ENCODE measurements around the gene GTF2A2.

The GTF2A2 gene

DNA sequence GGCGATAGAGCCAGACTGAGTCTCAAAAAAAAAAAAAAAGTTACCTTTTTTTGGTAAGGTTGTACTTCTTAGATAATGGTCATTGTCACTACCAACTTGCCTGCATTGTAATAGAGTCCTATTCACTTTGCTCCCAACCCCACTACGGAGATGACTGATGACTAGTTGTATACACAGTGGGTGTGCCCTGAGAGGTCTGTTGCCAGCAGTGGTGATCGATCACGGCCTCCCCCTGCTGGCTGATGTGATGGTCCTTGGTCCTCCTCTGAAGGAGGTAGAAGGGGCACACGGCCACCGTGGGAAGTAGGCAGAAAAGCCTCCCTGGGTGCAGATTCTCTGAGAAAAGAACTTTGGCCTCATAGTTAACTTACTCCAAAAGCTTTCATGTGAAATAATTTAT lies 35.0 kb downstream of the GTF2A2 start:
- TF ChIP-seq CTCF (IDR thresholded peaks at IDR 0.05; ENCODE audit: control insufficient read depth, insufficient read depth, low read depth, low read length, missing control alignments): peak; percentile 66
- no peak overlapping the region for H3K4me3 ChIP-seq (ENCODE audit: control insufficient read depth, low read depth, low read length)
- no peak for DNase-seq (ENCODE audit: low read depth)

DNA sequence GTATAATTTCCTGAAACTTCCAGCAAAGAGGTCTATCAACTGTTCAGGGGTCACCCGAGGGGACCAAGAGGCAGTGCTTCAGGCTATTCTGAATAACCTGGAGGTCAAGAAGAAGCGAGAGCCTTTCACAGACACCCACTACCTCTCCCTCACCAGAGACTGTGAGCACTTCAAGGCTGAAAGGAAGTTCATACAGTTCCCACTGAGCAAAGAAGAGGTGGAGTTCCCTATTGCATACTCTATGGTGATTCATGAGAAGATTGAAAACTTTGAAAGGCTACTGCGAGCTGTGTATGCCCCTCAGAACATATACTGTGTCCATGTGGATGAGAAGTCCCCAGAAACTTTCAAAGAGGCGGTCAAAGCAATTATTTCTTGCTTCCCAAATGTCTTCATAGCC lies 38.9 kb downstream of the GTF2A2 start:
- no peak overlapping the region for H3K4me3 ChIP-seq (ENCODE audit: control insufficient read depth, low read depth, low read length)
- no peak for TF ChIP-seq CTCF (IDR thresholded peaks at IDR 0.05; ENCODE audit: control insufficient read depth, insufficient read depth, low read depth, low read length, missing control alignments)
- no peak for DNase-seq (ENCODE audit: low read depth)

- TF ChIP-seq CTCF (IDR thresholded peaks at IDR 0.05; ENCODE audit: control insufficient read depth, insufficient read depth, low read depth, low read length, missing control alignments): no peak
- no peak for DNase-seq (ENCODE audit: low read depth)
- no peak overlapping the region for H3K4me3 ChIP-seq (ENCODE audit: control insufficient read depth, low read depth, low read length)
Observed at GRCh38 chr15:59616379-59616778, 40.9 kb downstream of the GTF2A2 start.

GRCh38 chr15:59615661-59616060 lies 41.7 kb downstream of the GTF2A2 start:
- no peak overlapping the region for H3K4me3 ChIP-seq (ENCODE audit: control insufficient read depth, low read depth, low read length)
- TF ChIP-seq CTCF (IDR thresholded peaks at IDR 0.05; ENCODE audit: control insufficient read depth, insufficient read depth, low read depth, low read length, missing control alignments): no peak
- DNase-seq (ENCODE audit: low read depth): no peak

DNA sequence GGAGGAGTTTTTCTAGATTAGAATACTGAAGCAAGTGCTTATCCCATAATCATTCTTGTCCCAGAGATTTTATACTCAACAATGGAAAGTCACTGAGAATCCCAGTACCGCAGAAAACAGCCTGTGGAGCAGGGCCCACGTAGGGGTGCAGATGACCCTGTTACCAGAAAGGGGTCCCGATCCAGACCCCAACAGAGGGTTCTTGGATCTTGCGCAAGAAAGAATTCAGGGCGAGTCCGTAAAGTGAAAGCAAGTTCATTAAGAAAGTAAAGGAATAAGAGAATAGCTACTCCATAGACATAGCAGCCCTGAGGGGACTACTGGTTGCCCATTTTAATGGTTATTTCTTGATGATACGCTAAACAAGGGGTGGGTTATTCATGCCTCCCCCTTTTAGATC lies 43.2 kb downstream of the GTF2A2 start:
- no peak overlapping the region for H3K4me3 ChIP-seq (ENCODE audit: control insufficient read depth, low read depth, low read length)
- no peak for DNase-seq (ENCODE audit: low read depth)
- TF ChIP-seq CTCF (IDR thresholded peaks at IDR 0.05; ENCODE audit: control insufficient read depth, insufficient read depth, low read depth, low read length, missing control alignments): no peak

DNA sequence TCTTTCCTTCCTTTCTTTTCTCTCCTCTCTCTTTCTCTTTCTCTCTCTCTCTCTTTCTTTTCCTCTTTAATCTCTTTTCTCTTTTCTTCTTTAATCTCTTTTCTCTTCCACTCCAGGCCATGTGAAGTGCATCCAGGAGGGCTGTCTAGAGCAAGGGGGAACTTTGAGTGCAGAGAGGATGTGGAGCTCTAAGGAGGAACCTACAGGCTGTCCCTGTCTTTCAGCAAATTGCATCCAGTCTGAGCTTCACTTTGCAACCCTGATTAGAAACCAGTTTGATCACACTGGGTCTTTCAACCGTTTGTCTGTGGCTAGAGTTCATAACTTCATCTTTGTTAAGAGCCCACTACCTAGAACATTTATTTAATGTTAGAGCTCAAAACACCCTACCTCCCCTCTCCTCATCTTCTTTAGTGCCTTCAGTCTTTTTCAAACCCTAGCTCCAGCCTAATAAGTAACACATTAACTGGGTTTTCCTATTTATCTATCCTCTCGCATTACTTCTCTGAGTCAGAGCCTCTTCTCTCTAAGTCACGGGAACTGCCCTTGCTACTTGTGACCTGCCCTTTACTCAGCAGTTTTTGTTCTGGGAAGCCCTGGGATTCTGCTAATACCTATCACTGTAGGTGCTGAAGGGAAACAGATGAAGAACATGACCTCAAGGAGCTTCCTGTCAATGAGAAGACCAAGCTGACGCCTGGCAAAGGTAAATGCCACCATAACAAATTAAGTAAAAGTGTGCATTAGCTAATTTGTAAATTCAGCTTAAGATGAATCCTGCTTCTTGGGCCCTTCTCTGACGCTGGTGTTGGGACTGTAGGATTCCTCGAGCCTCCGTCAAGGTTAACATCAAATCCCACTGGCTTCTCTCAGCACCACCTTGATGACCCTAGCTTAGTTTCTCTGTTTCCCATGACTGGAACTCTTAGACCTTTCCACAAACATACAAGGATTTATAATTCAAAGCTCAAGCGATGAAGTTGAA lies 45.7 kb downstream of the GTF2A2 start, which contains the start of gene GCNT3:
TSS of gene GCNT3 (plus strand) at position 508 of the 985 bp plus-strand sequence. CDS start 6,456 bp downstream, outside the sequence.
- no peak for DNase-seq (ENCODE audit: low read depth)
- H3K4me3 ChIP-seq (ENCODE audit: control insufficient read depth, low read depth, low read length): no peak within 1 kb of the TSS
- TF ChIP-seq CTCF (IDR thresholded peaks at IDR 0.05; ENCODE audit: control insufficient read depth, insufficient read depth, low read depth, low read length, missing control alignments): no peak

Data from AG09309 (cell line).